GM12878 (cell line): ENCODE results near the gene IFIT5. TPM values are rescaled to one million over a fixed set of nuclear protein-coding genes. Genes with fewer than 3 reads are reported as not detected.

Source experiments
- ATAC-seq: fragments of 200-7000 bp; cut with Tn5 transposase; 3 replicates; pipeline ENCODE4 v1.9.1; 2020; ENCODE audit warnings: mild to moderate bottlenecking, moderate library complexity
- BruUV-seq: library from RNA; stranded (reverse); fragments of 400-500 nt; replicated peaks from 2 replicates; lab custom pipeline; 2021; lab: Mats Ljungman, UMichigan
- CTCF ChIA-PET: fragments of 300-600 bp; sonication (Branson Sonifier 250); formaldehyde crosslinking; extraction: SDS; loops from one replicate; lab custom pipeline; 2021; ENCODE audit warnings: inconsistent platforms; lab: Yijun Ruan, JAX
- POLR2A ChIA-PET: fragments of 350-600 bp; formaldehyde crosslinking; extraction: SDS; loops from one replicate; lab custom pipeline; 2021; ENCODE audit warnings: inconsistent platforms; lab: Charles Lee
- RAD21 ChIA-PET: fragments of 300-600 bp; sonication (Branson Sonifier 250); formaldehyde crosslinking; loops from one replicate; lab custom pipeline; 2023; ENCODE audit warnings: antibody characterized with exemption; ENCODE audit not compliant: unreplicated experiment; lab: Charles Lee
- SMC1A ChIA-PET: fragments of 300-600 bp; sonication (Branson Sonifier 250); formaldehyde crosslinking; loops from one replicate; lab custom pipeline; 2023; ENCODE audit not compliant: unreplicated experiment, uncharacterized antibody; lab: Charles Lee
- DNase-seq: peaks from one replicate; pipeline ENCODE4 v3.0.0-alpha.2; 2011; ENCODE audit warnings: low read depth, low spot score
- FAIRE-seq: peaks from 3 replicates; lab custom pipeline; 2011; peaks lifted over from hg19 to GRCh38; lab: Jason Lieb, UNC
- H2AFZ ChIP-seq: 2 replicates; pipeline ENCODE4 v1.6.0; 2011; ENCODE audit warnings: low read depth, low read length, control low read depth; ENCODE audit not compliant: control insufficient read depth
- H3K27ac ChIP-seq: 2 replicates; pipeline ENCODE4 v1.5.1; 2011; ENCODE audit warnings: control low read depth; ENCODE audit not compliant: control insufficient read depth, insufficient read depth
- H3K27me3 ChIP-seq, 2 experiments: replicated peaks in 1 of 2; 2 replicates each; pipeline versions ENCODE4 v1.6.0 to v1.6.1; 2011; ENCODE audit warnings: low read length in 1 of 2; ENCODE audit not compliant: control insufficient read depth in 2 of 2, insufficient read depth in 2 of 2
- H3K36me3 ChIP-seq, 2 experiments: 2 replicates each; pipeline ENCODE4 v1.5.1; 2011; ENCODE audit warnings: low read length in 1 of 2; ENCODE audit not compliant: control insufficient read depth in 2 of 2, insufficient read depth in 2 of 2
- H3K4me1 ChIP-seq: 2 replicates; pipeline ENCODE4 v1.6.1; 2011; ENCODE audit warnings: mild to moderate bottlenecking, low read length, moderate library complexity, mixed read lengths; ENCODE audit not compliant: control insufficient read depth, insufficient read depth
- H3K4me2 ChIP-seq: 2 replicates; pipeline ENCODE4 v1.6.0; 2011; ENCODE audit warnings: control low read depth; ENCODE audit not compliant: control insufficient read depth, insufficient read depth
- H3K4me3 ChIP-seq: fragments of 200-600 bp; sonication (generic); 2 replicates; pipeline ENCODE4 v1.5.1; 2016
- H3K79me2 ChIP-seq: 2 replicates; pipeline ENCODE4 v1.6.0; 2011; ENCODE audit warnings: low read length; ENCODE audit not compliant: control insufficient read depth, insufficient read depth
- H3K9ac ChIP-seq: 2 replicates; pipeline ENCODE4 v1.8.0; 2011; ENCODE audit warnings: low read length, control low read depth, mixed read lengths; ENCODE audit not compliant: control insufficient read depth, insufficient read depth
- H3K9me3 ChIP-seq: replicated peaks from 3 replicates; pipeline ENCODE4 v1.5.1; 2011; ENCODE audit warnings: mild to moderate bottlenecking, low read length; ENCODE audit not compliant: control insufficient read depth, insufficient read depth
- H4K20me1 ChIP-seq: 2 replicates; pipeline ENCODE4 v1.6.0; 2011; ENCODE audit not compliant: control insufficient read depth, insufficient read depth
- CUX1 ChIP-seq: IDR thresholded peaks from 2 replicates; pipeline ENCODE4 v1.6.1; 2012; ENCODE audit warnings: improper control_type of control experiment, low read depth, low read length; ENCODE audit not compliant: insufficient replicate concordance
- NR2C1 ChIP-seq: fragments of 450-650 bp; IDR thresholded peaks from 2 replicates; pipeline ENCODE4 v1.6.1; 2017; ENCODE audit warnings: antibody characterized with exemption, mild to moderate bottlenecking, moderate library complexity
- RAD21 ChIP-seq: IDR thresholded peaks from 2 replicates; pipeline ENCODE4 v1.6.1; 2011; ENCODE audit warnings: mild to moderate bottlenecking, low read depth, low read length, moderate library complexity; ENCODE audit not compliant: insufficient read depth
- RUNX3 ChIP-seq: IDR thresholded peaks from 2 replicates; pipeline ENCODE4 v1.6.1; 2012; ENCODE audit warnings: low read length, inconsistent platforms
- ZBTB40 ChIP-seq: fragments of 450-650 bp; IDR thresholded peaks from 2 replicates; pipeline ENCODE4 v1.6.1; 2016; ENCODE audit warnings: mild to moderate bottlenecking, moderate library complexity, borderline replicate concordance
- WGBS: methylation state at CpG from one replicate; pipeline ENCODE4 v1.1.6; 2016; ENCODE audit warnings: low lambda C conversion rate; ENCODE audit not compliant: insufficient replicate concordance, insufficient coverage; ENCODE audit errors: missing lambda C conversion rate; 5-methylcytosine and 5-hydroxymethylcytosine counted together
- in situ Hi-C: fragments of 300-500 bp; cut with MboI; formaldehyde crosslinking; loops from 9 replicates; pipeline ENCODE4 v1.14.3; 2018; ENCODE audit warnings: mixed read lengths
- intact Hi-C: fragments of 100-400 bp; cut with micrococcal nuclease; formaldehyde crosslinking; loops from one replicate; pipeline ENCODE4 v1.14.2; 2022; ENCODE audit not compliant: unreplicated experiment
- polyA plus RNA-seq, 11 experiments: library from polyadenylated mRNA; depleted of rRNA in 4 of 11; unstranded in 6 of 11; stranded (reverse) in 5 of 11; fragments of >200 nt; fragmentation: Nextera tagmentation in 4 of 11; fragmentation: Illumina TruSeq in 1 of 11; extraction: Ambion mirVana in 4 of 11; extraction: Trizol in 1 of 11; gene quantifications; 1 replicate in 1 of 11; 2 replicates in 10 of 11; pipeline versions ENCODE4 v1.2.1 to v1.2.3, GENCODE V29; 2011 to 2016; ENCODE audit warnings: inconsistent platforms in 2 of 11, missing spikeins in 2 of 11, low read depth in 1 of 11
- total RNA-seq, 4 experiments: library from RNA; depleted of rRNA in 3 of 4; stranded (reverse); fragments of >200 nt in 3 of 4; fragmentation: Illumina TruSeq in 1 of 4; extraction: Trizol in 1 of 4; gene quantifications; 2 replicates each; pipeline versions ENCODE4 v1.2.1 to v1.2.3, GENCODE V29; 2013 to 2021

The IFIT5 gene
- total and polyA plus RNA-seq, 10 of the 15 experiments (the other 5 are each of a cell fraction or from before 2014, with no cell fraction given), result 5.9 to 17.0 (median 10.4) TPM

- Histone ChIP-seq H3K36me3 (no peaks in the 10 kb centered on the region), H3K27me3 (no peaks in the 10 kb centered on the region), H4K20me1 (no peaks in the 10 kb centered on the region), H3K4me1 (no peaks in the 10 kb centered on the region; the same call in 1 of the 2 replicates), H3K9ac (peak overlapping the region; percentile 71), H3K4me3 (peak overlapping the region; percentile 67), H3K27ac (peak overlapping the region; percentile 65), H3K9me3 (no peaks in the 10 kb centered on the region; the same call in 2 of the 3 replicates), H2AFZ (peak overlapping the region; percentile 56), H3K4me2 (peak overlapping the region; percentile 93), H3K79me2 (peaks cover 25% of the 10 kb centered on the region)
- in situ Hi-C loops, result no loop called here
- no peak for FAIRE-seq
- TSS peak; percentile 81 for BruUV-seq
- POLR2A ChIA-PET, result interaction anchor here (0.5 to 3.3 kb wide), 8 partner anchors 16 to 331 kb away, joined by 3 to 18 read pairs (median 6); partner anchors contain the start of genes IFIT2 and IFIT5
- 0 out of 2 replicates have a peak, but pooled peaks have one; percentile 34 for TF ChIP-seq RUNX3
- TF ChIP-seq RAD21, result no peak
- TF ChIP-seq CUX1, result no peak
- TF ChIP-seq NR2C1, result no peak
- no peak for TF ChIP-seq ZBTB40
- intact Hi-C loops, result loop anchor here (1.0 to 10.0 kb wide), 2 partner anchors 21 to 398 kb away; partner anchors contain the start of genes FAS and IFIT5
- CTCF ChIA-PET, result interaction anchor here (0.6 to 8.5 kb wide), 13 partner anchors 13 to 1021 kb away, joined by 3 to 97 read pairs (median 6); partner anchors contain the start of genes IFIT2 and IFIT5
- 52% methylated on average over 2 of the region's 2 CpGs for WGBS
- SMC1A ChIA-PET, result interaction anchor here (0.7 to 4.1 kb wide), 21 partner anchors 9 to 487 kb away, joined by 3 to 42 read pairs (median 4); partner anchors contain the start of gene IFIT5
- peak; percentile 59 for ATAC-seq
- RAD21 ChIA-PET, result interaction anchor here (0.6 to 2.8 kb wide), 13 partner anchors 21 to 747 kb away, joined by 3 to 20 read pairs (median 3); partner anchors contain the start of genes IFIT2 and IFIT5
- DNase-seq, result no peak
Measured at GRCh38 chr10:89392974-89393373, 21.4 kb upstream of the IFIT5 start.
